ENCODE data around the gene THOC6. TPM values are rescaled to one million over a fixed set of nuclear protein-coding genes. Genes with fewer than 3 reads are reported as not detected.

The THOC6 gene
- total and polyA plus RNA-seq, 2 donors (not counting 3 experiments of a cell fraction or from before 2014, with no cell fraction given), result 23.9 to 39.3 TPM

- BruUV-seq (replicated peaks), result TSS peak; percentile 54
- FAIRE-seq, result no peak
- TF ChIP-seq JUN (IDR thresholded peaks at IDR 0.05; ENCODE audit: borderline replicate concordance, insufficient read depth, insufficient read length, low read depth), result no peak
- TF ChIP-seq FOS (IDR thresholded peaks at IDR 0.05; ENCODE audit: borderline replicate concordance, insufficient read depth, low read length), result no peak
- TF ChIP-seq POLR2AphosphoS5 (IDR thresholded peaks at IDR 0.05; ENCODE audit: insufficient read depth, low read depth, low read length), result no peak
- no peak for TF ChIP-seq POLR2A (IDR thresholded peaks at IDR 0.05; ENCODE audit: low read depth, low read length)
- TF ChIP-seq MYC (IDR thresholded peaks at IDR 0.05; ENCODE audit: low read depth, low read length), result no peak
- TF ChIP-seq EZH2 (IDR thresholded peaks at IDR 0.05; ENCODE audit: borderline replicate concordance, low read depth, low read length, severe bottlenecking), result no peak
- TF ChIP-seq GATA2 (IDR thresholded peaks at IDR 0.05; ENCODE audit: insufficient read depth, insufficient read length, low read depth, low read length), result no peak
- TF ChIP-seq CTCF (IDR thresholded peaks at IDR 0.05; ENCODE audit: extremely low read depth in 1 of 2, insufficient read depth in 1 of 2, low read depth in 1 of 2, low read length in 2 of 2), result no peak
- no peak for TF ChIP-seq MAX (IDR thresholded peaks at IDR 0.05; ENCODE audit: insufficient read depth, insufficient read length)
- H3K4me3 ChIP-seq (replicated peaks in 1 of 3; ENCODE audit: insufficient read depth in 1 of 3, low read depth in 1 of 3, low read length in 3 of 3), result no peak overlapping the region
- H3K9me3 ChIP-seq (replicated peaks; ENCODE audit: control insufficient read depth, insufficient read depth, low read length), result no peaks in the 10 kb centered on the region
- H3K4me1 ChIP-seq (ENCODE audit: control insufficient read depth, extremely low read depth, insufficient read depth, low read length), result peaks cover 11% of the 10 kb centered on the region
- ChIA-PET CTCF (interaction anchor here (0.7 to 2.9 kb wide), 31 partner anchors 16 to 112 kb away, joined by 3 to 113 read pairs (median 7); partner anchors contain the start of genes TNFRSF12A, ZNF205, ZNF213 and ZSCAN10), POLR2A (interaction anchor here (2.1 kb wide), 1 partner anchor 70 kb away, joined by 5 read pairs; no protein-coding TSS in a partner anchor)
- peak overlapping the region; percentile 42 for H3K9ac ChIP-seq (replicated peaks; ENCODE audit: extremely low read depth, insufficient read depth, low read length)
- intact Hi-C loops (cut with micrococcal nuclease) (loop anchor here (1.0 to 2.0 kb wide), 7 partner anchors 28 to 70 kb away; no protein-coding TSS in a partner anchor), dilution Hi-C loops (cut with MboI; ENCODE audit: extremely low pct_ligation_motif_present, low sequenced_read_pairs) (no loop called here)
- no peaks in the 10 kb centered on the region for H3K9me1 ChIP-seq (replicated peaks; ENCODE audit: control insufficient read depth, extremely low read depth, insufficient read depth, low read length)
- no peak for DNase-seq (ENCODE audit: low read depth, low spot score)
- no peaks in the 10 kb centered on the region for H3K79me2 ChIP-seq (ENCODE audit: control insufficient read depth, insufficient read depth, low read length)
- peak overlapping the region; percentile 48 for H2AFZ ChIP-seq (ENCODE audit: low read depth, low read length)
- no peaks in the 10 kb centered on the region for H4K20me1 ChIP-seq (replicated peaks; ENCODE audit: control insufficient read depth, extremely low read depth, insufficient read depth, low read length)
- H3K27ac ChIP-seq (ENCODE audit: insufficient read depth, low read depth, low read length), result peak overlapping the region; percentile 58
- H3K27me3 ChIP-seq (ENCODE audit: control insufficient read depth in 2 of 2, insufficient read depth in 2 of 2, low read length in 2 of 2), result no peaks in the 10 kb centered on the region
- peak overlapping the region; percentile 15 for H3K4me2 ChIP-seq (ENCODE audit: insufficient read depth, low read length)
- no peaks in the 10 kb centered on the region for H3K36me3 ChIP-seq (ENCODE audit: control insufficient read depth in 2 of 2, extremely low read depth in 1 of 2, insufficient read depth in 2 of 2, low read length in 2 of 2)
Measured at GRCh38 chr16:3059723-3060242, 35.9 kb downstream of the THOC6 start.

Data from endothelial cell of umbilical vein (primary cell).